HG03103 (cell line): ENCODE measurements around the gene LRRC37A3.
"Not testable (repeated sequence)": the region's sequence is repeated elsewhere in the genome, so short reads cannot be mapped to it uniquely, and the experiment has no call there.

Experiments used
- ATAC-seq: cut with Tn5 transposase; IDR thresholded peaks from one replicate; pipeline ENCODE4 v1.9.1; 2021; ENCODE audit warnings: low read depth; ENCODE audit not compliant: unreplicated experiment

The LRRC37A3 gene

DNA sequence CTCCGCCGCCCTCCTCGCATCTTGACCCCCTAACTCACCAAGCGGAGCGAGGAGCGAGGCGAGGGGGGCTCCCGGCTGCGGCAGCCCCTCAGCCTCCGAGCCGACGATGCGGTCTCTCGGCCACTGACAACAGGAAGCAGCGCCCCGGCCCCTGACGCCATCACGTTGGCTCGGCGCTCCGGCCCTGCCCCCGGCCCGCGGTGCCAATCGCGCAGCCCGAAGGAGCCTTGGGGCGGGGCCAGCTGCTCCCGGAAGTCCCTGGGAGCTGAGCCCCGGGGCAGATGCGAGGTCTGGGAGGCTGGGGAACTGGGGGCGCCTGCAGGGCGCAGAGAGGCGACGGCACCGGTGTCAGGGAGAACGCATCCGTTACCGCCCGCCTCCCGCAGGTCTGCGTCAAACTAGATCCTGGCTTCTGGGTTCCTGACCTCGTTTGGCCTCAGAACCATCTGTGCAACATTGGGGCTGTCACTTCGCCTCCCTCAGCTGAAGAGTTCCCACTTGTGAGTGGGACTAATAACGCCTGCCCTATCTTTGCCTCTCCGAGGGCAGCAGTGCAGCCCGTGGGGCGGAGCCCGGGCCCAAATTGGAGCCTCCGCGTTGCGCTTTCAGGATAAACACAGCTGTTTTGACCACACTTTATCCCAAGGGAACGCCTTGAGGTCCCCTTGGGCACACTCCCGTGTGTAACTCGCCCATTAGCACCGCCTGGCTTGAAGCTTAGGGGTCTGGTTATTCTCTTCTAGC, 82.1 kb downstream of the LRRC37A3 start:
- ATAC-seq, result peak; percentile 93

GRCh38 chr17:64836623-64837017, 82.7 kb downstream of the LRRC37A3 start:
- peak; percentile 22 for ATAC-seq

- ATAC-seq, result not testable (repeated sequence)
Measured at GRCh38 chr17:64834060-64834459, 85.2 kb downstream of the LRRC37A3 start.

GRCh38 chr17:64830631-64831040, 88.6 kb downstream of the LRRC37A3 start:
- not testable (repeated sequence) for ATAC-seq

GRCh38 chr17:64829824-64830630, 89.3 kb downstream of the LRRC37A3 start:
- ATAC-seq, result not testable (repeated sequence)

- not testable (repeated sequence) for ATAC-seq
Measured at GRCh38 chr17:64829068-64829467, 90.2 kb downstream of the LRRC37A3 start.

DNA sequence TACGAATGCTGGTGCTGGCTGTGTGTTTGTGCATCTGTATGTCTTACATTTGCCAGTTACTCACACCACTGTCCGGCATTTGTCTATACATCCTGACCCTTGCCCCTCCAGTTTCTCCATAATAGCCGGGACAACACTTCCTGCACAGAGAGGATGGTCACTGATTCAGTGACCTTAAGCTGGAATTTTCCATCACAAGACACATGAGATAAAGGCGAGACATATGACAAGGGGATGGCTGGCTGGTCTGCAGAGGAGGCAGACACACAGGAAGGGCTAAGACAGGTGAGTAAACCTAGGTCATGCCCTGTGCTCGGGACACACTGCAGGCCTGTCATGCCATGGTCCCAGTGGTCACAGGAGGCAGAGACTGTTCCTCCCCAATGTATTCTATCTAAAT, 100.4 kb downstream of the LRRC37A3 start:
- not testable (repeated sequence) for ATAC-seq

- not testable (repeated sequence) for ATAC-seq
Measured at GRCh38 chr17:64815833-64816198, 103.5 kb downstream of the LRRC37A3 start.

GRCh38 chr17:64814993-64815832, 104.1 kb downstream of the LRRC37A3 start:
- not testable (repeated sequence) for ATAC-seq

- ATAC-seq, result peak; percentile 83
Measured at GRCh38 chr17:64808178-64808977, 110.9 kb downstream of the LRRC37A3 start.
